MG63 (cell line): ENCODE results near the gene ZNF487. TPM values are rescaled to one million over a fixed set of nuclear protein-coding genes. Genes with fewer than 3 reads are reported as not detected.

Source experiments
- DNase-seq: peaks from one replicate; pipeline ENCODE4 v3.0.0-alpha.2; 2020
- H3K27me3 ChIP-seq: fragments of 250-450 bp; sonication (Bioruptor Pico); 2 replicates; pipeline ENCODE4 v1.5.1; 2020; ENCODE audit warnings: mild to moderate bottlenecking, moderate library complexity
- H3K36me3 ChIP-seq: fragments of 250-450 bp; sonication (Bioruptor Pico); 2 replicates; pipeline ENCODE4 v1.5.1; 2020; ENCODE audit warnings: mild to moderate bottlenecking, moderate library complexity
- H3K4me3 ChIP-seq: fragments of 250-450 bp; sonication (Bioruptor Pico); 2 replicates; pipeline ENCODE4 v1.5.1; 2020; ENCODE audit warnings: mild to moderate bottlenecking, moderate library complexity
- H3K9me3 ChIP-seq: fragments of 250-450 bp; sonication (Bioruptor Pico); 2 replicates; pipeline ENCODE4 v1.5.1; 2020; ENCODE audit warnings: mild to moderate bottlenecking, moderate library complexity
- total RNA-seq: library from RNA; depleted of rRNA; stranded (reverse); fragments of >200 nt; shearing (Covaris generic); gene quantifications from 2 replicates; pipeline ENCODE4 v1.2.3, GENCODE V29; 2014; ENCODE audit warnings: low replicate concordance

Gene ZNF487
- total RNA-seq, 1 experiment from 2014 or later, result 5.4 TPM

GRCh38 chr10:43401627-43402026 is 35.3 kb upstream of the ZNF487 start:
- peaks cover 92% of the 10 kb centered on the region for H3K36me3 ChIP-seq
- no peaks in the 10 kb centered on the region for H3K27me3 ChIP-seq
- H3K4me3 ChIP-seq, result no peak overlapping the region
- no peak for DNase-seq
- no peaks in the 10 kb centered on the region for H3K9me3 ChIP-seq

DNA sequence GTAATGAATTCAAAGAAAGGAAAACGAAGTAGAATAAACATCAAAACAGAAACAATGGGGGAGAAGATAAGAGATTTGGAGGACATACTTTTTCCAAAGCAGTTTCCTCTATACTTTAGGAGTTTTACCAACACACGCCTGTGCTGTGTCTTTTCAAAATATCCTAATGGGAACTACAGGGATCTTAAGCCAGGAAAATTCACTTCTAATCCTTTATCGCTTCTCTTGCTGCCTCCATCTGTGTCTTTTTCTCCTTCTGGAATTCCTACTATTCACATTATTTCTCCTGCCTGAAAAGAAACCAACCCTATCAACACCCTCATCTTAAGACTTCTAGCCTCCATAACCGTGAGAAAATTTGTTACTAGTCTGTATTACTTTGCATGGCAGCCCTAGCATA is 34.7 kb upstream of the ZNF487 start:
- Histone ChIP-seq H3K9me3 (no peaks in the 10 kb centered on the region), H3K4me3 (no peak overlapping the region), H3K36me3 (peaks cover 94% of the 10 kb centered on the region), H3K27me3 (no peaks in the 10 kb centered on the region)
- no peak for DNase-seq

GRCh38 chr10:43402880-43403452 is 33.9 kb upstream of the ZNF487 start:
- Histone ChIP-seq H3K27me3 (no peaks in the 10 kb centered on the region), H3K36me3 (peaks cover 94% of the 10 kb centered on the region), H3K4me3 (no peak overlapping the region), H3K9me3 (no peaks in the 10 kb centered on the region)
- DNase-seq, result no peak

DNA sequence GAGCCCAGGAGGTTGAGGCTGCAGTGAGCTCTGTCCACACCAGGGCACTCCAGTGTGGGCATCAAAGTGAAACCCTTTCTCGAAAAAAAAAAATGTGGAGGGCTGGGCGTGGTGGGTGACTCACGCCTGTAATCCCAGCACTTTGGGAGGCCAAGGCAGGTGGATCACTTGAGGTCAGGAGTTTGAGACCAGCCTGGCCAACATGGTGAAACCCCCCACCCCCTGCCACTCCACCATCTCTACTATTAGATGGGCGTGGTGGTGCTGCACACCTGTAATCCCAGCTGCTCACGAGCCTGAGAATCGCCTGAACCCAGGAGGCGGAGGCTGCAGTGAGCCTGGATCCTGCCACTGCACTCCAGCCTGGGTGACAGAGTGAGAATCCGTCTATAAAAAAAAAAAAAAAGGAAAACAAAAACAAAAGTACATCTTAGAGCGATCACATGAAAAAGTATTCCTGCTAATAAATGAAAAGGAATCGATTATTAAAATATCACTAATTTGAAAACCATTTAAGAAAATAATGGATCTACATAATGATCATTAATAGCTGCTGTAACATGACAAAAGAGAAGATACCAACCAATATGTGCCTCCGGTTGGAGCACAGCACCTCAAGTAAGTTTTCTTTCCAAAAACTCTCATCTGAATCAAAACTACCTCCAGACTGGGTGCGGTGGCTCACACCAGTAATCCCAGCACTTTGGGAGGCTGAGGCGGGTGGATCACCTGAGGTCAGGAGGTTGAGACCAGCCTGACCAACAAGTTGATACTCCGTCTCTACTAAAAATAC is 32.8 kb upstream of the ZNF487 start:
- no peaks in the 10 kb centered on the region for H3K27me3 ChIP-seq
- peak; percentile 31 for DNase-seq
- H3K9me3 ChIP-seq, result no peaks in the 10 kb centered on the region
- H3K4me3 ChIP-seq, result peak overlapping the region; percentile 76
- peaks cover 88% of the 10 kb centered on the region for H3K36me3 ChIP-seq

GRCh38 chr10:43404704-43405084 is 32.2 kb upstream of the ZNF487 start:
- peaks cover 83% of the 10 kb centered on the region for H3K36me3 ChIP-seq
- H3K9me3 ChIP-seq, result no peaks in the 10 kb centered on the region
- peak overlapping the region; percentile 76 for H3K4me3 ChIP-seq
- H3K27me3 ChIP-seq, result no peaks in the 10 kb centered on the region
- no peak for DNase-seq

DNA sequence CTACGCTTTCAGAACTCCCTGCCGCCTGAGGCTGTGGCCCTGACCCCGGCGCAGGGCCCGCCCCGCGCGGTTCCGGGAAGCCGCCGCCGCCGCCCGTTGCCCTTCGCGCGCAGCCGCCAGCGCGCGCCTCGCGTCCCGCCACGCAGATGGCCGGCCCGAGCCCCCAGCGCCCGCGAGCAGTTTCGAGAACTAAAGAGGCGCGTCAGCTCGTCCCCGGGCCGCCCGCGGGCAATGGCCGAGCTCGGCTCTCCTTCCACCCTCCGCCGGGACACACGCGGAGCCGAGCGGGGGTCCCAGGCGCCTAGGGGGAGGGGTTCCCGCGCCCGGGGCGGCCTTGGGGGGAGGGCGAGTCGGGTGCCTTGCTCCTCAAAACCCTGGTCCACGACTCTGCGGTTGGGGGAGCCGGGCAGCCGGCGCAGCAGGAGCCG is 29.7 kb upstream of the ZNF487 start:
- Histone ChIP-seq H3K36me3 (peaks cover 59% of the 10 kb centered on the region), H3K9me3 (no peaks in the 10 kb centered on the region), H3K27me3 (no peaks in the 10 kb centered on the region), H3K4me3 (peak overlapping the region; percentile 76)
- DNase-seq, result peak; percentile 50

GRCh38 chr10:43407576-43408330 is 29.2 kb upstream of the ZNF487 start:
- no peaks in the 10 kb centered on the region for H3K9me3 ChIP-seq
- H3K36me3 ChIP-seq, result peaks cover 53% of the 10 kb centered on the region
- H3K4me3 ChIP-seq, result peak overlapping the region; percentile 76
- no peaks in the 10 kb centered on the region for H3K27me3 ChIP-seq
- DNase-seq, result peak; percentile 91

DNA sequence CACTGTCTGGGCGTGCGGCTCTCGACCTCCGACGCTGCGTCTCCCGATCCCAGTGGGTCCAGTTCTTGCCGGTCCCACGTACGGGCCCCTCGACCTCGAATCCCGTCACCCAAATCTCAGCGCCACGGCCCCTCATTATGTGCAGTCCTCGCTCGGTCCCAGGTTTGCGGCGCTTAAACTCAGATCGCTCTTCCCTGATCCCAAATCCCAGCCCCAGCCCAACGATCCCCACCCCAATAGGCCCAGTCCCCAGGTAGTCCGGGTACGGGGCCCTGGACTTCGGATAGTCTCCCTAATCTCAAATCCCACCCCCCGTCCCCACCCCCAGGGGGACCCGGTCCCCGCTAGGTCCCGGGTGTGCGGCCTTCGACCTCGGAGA is 28.6 kb upstream of the ZNF487 start:
- Histone ChIP-seq H3K36me3 (peaks cover 48% of the 10 kb centered on the region), H3K4me3 (peak overlapping the region; percentile 76), H3K9me3 (no peaks in the 10 kb centered on the region), H3K27me3 (no peaks in the 10 kb centered on the region)
- DNase-seq, result peak; percentile 19

DNA sequence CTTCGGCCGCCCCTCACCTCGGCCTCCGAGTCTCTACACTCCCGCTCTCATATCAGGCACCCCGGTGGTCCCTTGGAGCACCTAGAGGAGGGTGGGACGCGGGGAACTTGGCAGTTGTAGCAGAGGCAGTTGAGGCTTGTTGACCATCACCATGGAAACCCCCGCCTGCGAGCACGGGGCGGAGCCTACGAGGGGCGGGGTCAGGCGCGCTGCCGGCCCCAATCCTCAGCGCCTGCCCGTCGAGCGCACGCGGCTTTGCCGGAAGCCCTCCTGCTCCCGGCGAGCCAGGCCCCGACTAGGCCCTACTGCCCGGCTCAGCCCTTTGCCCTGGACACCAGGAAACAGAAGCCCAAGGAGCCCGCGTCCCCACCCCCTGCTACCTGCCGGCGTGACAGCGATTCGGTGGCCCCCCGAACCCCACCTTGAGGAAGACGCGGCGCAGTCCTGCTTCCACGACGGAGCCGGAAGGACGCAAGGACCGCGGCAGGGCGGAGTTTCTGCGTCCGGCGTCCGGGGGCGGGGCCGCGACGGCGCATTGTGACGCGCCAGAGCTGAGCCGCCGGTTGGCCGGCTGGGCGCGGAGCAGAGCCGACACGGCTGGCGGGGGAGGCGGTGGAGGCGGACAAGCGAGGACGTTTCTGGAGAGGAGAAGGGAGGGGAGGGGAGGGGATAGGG is 28.1 kb upstream of the ZNF487 start, which contains the start of gene HNRNPF:
TSS of gene HNRNPF (minus strand) at position 477 of the 675 bp plus-strand sequence. CDS start 21,302 bp downstream, outside the sequence.
- Histone ChIP-seq H3K36me3 (peaks cover 43% of the 10 kb centered on the region), H3K27me3 (no peaks in the 10 kb centered on the region)
- peak; percentile 97 for DNase-seq

DNA sequence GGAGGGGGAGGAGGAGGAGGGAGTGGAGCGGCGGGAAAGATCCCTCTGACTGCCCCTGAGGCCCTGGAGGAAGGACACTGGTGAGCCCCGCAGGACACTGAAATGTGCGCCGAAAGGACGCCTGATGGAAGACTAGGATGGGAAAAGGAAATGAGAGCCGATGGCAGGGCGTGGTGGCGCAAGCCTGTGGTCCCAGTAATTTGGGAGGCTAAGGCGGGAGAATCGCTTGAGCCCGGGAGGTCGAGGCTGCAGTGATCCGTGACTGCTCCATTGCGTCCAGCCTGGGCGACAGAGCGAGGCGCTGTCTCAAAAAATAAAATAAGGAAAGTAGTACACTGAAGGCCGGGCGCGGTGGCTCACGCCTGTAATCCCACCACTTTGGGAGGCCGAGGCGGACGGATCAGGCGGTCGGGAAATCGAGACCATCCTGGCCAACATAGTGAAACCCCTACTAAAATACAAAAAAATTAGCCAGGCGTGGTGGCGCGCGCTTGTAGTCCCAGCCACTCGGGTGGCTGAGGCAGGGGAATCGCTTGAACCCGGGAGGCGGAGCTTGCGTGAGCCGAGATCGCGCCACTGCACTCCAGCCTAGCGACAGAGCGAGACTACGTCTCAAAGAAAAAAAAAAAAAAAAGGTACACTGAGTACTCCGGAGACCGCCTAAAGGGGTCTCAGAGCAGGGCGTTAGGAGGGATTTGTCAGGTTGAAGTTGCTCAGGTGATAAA is 27.4 kb upstream of the ZNF487 start:
- Histone ChIP-seq H3K4me3 (peak overlapping the region; percentile 76), H3K36me3 (peaks cover 37% of the 10 kb centered on the region), H3K27me3 (no peaks in the 10 kb centered on the region), H3K9me3 (no peaks in the 10 kb centered on the region)
- peak; percentile 45 for DNase-seq

More for the DNA sequence above, 28.1 kb upstream of the ZNF487 start, which contains the start of gene HNRNPF:
- H3K9me3 ChIP-seq, result no peaks in the 10 kb centered on the region
- H3K4me3 ChIP-seq, result peak within 1 kb of the TSS; percentile 76

DNA sequence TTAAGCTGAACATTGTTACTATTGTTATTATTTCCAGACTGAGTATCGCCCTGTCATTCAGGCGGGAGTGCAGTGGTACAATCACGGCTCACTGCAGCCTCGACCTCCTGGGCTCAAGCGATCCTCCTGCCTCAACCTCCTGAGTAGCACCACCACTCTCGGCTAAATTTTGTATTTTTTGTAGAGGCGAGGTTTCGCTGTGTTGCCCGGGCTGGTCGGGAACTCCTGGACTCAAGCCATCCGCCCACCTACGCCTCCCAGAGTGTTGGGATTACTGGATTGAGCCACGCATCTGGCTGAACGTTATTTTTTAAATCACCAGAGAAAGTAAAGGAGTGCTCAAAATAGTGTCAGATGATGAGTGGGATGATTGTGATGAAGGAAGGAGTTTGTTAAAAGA is 26.6 kb upstream of the ZNF487 start:
- no peak for DNase-seq
- H3K4me3 ChIP-seq, result peak overlapping the region; percentile 76
- no peaks in the 10 kb centered on the region for H3K9me3 ChIP-seq
- H3K27me3 ChIP-seq, result no peaks in the 10 kb centered on the region
- H3K36me3 ChIP-seq, result peaks cover 30% of the 10 kb centered on the region

GRCh38 chr10:43411536-43411935 is 25.4 kb upstream of the ZNF487 start:
- Histone ChIP-seq H3K36me3 (peaks cover 18% of the 10 kb centered on the region), H3K9me3 (no peaks in the 10 kb centered on the region), H3K27me3 (no peaks in the 10 kb centered on the region), H3K4me3 (no peak overlapping the region)
- peak; percentile 66 for DNase-seq

DNA sequence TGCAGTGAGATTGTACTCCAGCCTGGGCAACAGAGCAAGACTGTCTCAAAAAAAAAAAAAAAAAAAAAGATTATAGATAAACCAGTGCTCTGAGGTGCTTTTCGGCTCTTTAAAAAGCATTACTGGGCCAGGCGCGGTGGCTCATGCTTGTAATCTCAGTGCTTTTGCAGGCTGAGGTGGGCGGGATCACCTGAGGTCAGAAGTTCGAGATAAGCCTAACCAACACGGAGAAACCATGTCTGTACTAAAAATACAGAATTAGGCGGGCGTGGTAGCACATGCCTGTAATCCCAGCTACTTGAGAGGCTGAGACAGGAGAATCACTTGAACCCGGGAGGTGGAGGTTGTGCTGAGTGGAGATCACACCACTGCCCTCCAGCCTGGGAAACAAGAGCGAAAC is 21.4 kb upstream of the ZNF487 start:
- no peak for DNase-seq
- H3K9me3 ChIP-seq, result no peaks in the 10 kb centered on the region
- no peak overlapping the region for H3K4me3 ChIP-seq
- H3K36me3 ChIP-seq, result no peaks in the 10 kb centered on the region
- no peaks in the 10 kb centered on the region for H3K27me3 ChIP-seq

DNA sequence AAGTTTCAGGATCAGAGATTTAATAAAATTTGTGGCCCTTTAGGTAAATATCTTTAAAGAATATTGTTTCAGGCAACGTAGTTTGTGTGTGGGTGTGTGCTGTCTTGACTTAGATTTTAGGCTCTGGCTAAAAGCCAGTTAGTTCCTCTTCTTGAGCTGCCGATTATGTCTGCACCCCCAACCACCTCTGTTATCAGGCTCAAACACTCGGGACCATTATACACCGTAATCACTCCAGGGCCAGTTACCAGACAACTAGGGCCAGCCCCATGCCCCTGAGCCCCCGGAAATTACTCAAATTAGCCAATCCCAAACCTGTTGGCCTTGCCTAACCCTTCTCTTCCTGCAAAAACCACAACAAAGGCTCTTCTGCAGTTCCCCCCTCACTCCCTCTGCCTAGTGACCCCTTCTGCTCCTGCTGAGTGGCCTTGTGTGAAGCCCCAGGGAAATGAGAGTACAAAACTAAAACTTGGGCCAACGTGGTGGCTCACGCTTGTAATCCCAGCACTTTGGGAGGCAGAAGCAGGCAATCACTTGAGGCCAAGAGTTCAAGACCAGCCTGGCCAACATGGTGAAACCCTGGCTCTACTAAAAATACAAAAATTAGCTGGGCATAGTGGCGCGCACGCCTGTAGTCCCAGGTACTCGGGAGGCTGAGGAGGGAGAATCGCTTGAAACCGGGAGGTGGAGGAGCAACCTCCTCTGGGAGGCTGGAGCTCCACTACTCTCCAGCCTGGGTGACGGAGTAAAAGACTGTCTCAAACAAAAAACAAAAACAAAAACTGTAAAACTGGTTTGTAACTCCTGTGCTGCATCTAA is 18.8 kb upstream of the ZNF487 start:
- no peaks in the 10 kb centered on the region for H3K27me3 ChIP-seq
- no peak overlapping the region for H3K4me3 ChIP-seq
- H3K9me3 ChIP-seq, result no peaks in the 10 kb centered on the region
- no peak for DNase-seq
- H3K36me3 ChIP-seq, result no peaks in the 10 kb centered on the region

DNA sequence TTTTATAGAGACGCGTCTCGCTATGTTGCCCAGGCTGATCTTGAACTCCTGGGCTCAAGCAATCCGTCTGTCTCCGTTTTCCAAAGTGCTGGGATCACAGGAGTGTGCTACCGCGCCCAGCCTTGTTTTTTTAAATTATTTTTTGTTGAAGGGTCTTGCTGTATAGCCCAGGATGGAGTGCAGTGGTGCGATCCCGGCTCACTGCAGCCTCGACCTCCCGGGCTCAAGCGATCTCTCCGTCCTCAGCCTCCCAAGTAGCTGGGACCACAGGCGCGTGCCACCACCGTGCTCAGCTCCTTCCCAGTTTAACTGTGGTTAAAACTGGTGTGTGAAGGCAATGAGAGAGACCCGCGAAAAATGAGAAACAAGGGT is 16.9 kb upstream of the ZNF487 start:
- Histone ChIP-seq H3K36me3 (no peaks in the 10 kb centered on the region), H3K9me3 (no peaks in the 10 kb centered on the region), H3K4me3 (peak overlapping the region; percentile 59), H3K27me3 (no peaks in the 10 kb centered on the region)
- DNase-seq, result no peak
